GM19239 (cell line): ENCODE measurements around the gene ROBO2.

Source experiments
- DNase-seq: peaks from one replicate; pipeline ENCODE4 v3.0.0; 2011; ENCODE audit warnings: low spot score; ENCODE audit not compliant: insufficient read length
- FAIRE-seq: peaks from 2 replicates; lab custom pipeline; 2011; peaks lifted over from hg19 to GRCh38; lab: Jason Lieb, UNC

The ROBO2 gene

GRCh38 chr3:77605308-77605707 lies 565.4 kb downstream of the ROBO2 start:
- no peak for FAIRE-seq

DNA sequence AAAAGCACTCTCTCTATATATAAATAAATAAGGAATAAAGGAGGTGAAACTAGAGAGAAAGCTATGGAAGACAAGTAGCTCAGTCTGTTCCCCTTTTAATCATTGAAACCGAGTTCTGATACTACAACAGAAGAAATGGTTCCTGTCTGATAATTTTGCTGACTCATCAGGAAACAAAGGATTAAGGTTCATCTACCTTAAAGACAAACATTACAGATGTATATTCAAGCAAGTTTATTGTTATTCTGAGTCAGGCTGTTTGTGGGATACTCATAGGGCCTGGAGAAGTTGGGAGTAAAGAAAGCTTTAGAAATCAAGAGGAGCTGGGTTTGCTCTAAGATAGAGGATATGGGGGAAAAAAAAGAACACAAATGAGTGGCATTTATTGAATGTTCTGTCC lies 566.0 kb downstream of the ROBO2 start:
- FAIRE-seq, result no peak
- no peak for DNase-seq

More at GRCh38 chr3:77605308-77605707, 565.4 kb downstream of the ROBO2 start:
- DNase-seq, result no peak

- FAIRE-seq, result no peak
- no peak for DNase-seq
Observed at GRCh38 chr3:77606372-77606771, 566.5 kb downstream of the ROBO2 start.

DNA sequence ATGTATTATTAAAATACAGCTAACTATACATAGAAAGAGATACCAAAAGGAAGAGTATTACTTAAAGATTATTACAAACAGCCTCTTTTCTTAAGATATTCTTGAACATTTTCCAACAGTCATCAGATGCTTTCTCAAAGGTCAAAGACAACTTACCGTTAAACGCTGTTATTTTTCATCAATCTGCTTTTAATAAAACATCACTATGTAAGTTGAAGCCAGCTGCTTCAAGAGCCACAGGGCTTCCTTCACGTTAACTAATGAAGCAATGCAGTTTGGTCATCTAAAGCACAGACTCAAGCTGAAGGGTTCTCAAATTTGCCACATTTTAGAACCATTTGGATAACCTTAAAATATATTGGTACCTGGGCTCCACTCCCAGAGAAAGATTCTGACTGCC lies 578.8 kb downstream of the ROBO2 start:
- FAIRE-seq (no peak), DNase-seq (no peak)

GRCh38 chr3:77620009-77620408 lies 580.1 kb downstream of the ROBO2 start:
- FAIRE-seq, result no peak
- no peak for DNase-seq

GRCh38 chr3:77623500-77623899 lies 583.6 kb downstream of the ROBO2 start:
- FAIRE-seq (no peak), DNase-seq (no peak)

DNA sequence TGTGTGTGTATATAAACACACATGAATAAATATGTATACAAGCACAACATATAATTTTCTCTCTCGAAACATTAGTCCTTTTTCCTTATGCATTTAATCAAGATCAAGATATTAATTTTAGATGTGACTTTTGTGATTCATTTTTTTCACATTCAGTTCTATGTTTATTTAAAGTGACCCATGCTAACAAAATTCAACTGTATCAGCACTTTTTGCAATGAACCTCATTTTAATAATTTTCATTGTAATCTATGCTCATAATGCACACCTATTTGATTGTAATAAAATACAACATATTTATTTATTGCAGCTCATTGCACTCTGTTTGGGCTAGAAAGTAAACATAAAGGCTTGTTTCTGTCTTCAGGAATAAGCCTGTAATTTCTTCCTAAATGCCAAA lies 586.3 kb downstream of the ROBO2 start:
- DNase-seq (no peak), FAIRE-seq (no peak)

DNA sequence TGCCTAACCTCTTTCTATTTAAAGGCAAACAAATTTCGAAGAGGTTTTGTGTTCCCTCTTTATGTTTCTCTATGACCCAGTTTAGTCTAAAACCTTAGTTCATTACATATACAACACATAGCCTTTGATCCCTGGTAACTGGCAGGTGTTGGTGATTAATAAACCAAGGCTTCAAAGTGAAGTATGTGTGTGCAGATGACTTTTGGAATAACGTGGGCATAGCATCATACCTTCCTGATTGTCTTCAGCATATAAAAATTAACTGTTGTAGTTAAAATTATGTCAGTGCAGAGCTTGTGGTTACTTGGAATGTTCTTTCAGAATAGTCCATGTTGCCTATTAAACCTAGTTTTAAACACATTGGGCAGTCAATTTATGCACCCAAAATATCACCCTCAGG lies 608.3 kb downstream of the ROBO2 start:
- DNase-seq (no peak), FAIRE-seq (no peak)

- FAIRE-seq (no peak), DNase-seq (no peak)
Observed at GRCh38 chr3:77648664-77649063, 608.8 kb downstream of the ROBO2 start.

- DNase-seq (no peak), FAIRE-seq (no peak)
Observed at GRCh38 chr3:77652624-77653023, 612.7 kb downstream of the ROBO2 start.

- FAIRE-seq (no peak), DNase-seq (no peak)
Observed at GRCh38 chr3:77655396-77655795, 615.5 kb downstream of the ROBO2 start.

- no peak for DNase-seq
- no peak for FAIRE-seq
Observed at GRCh38 chr3:77660718-77661117, 620.8 kb downstream of the ROBO2 start.

DNA sequence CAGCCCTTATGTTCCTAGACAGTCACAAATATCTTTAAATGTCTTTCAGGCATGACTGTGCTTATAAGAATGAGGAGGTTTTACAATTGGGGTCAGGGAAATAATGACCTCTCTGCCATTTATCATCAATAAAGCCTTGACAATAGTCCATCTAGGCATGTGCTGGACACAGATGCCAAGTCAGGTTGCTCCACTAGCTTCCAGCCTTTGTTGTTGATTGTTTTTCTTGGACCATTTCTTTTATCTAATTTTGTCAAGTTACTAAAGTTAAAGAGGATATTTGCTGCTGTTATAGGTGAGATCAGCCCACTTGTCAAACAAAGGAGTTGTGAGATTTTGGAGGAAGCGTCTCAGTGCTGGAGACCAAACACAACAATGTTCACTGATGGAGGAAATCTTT lies 628.0 kb downstream of the ROBO2 start:
- no peak for FAIRE-seq
- no peak for DNase-seq

DNA sequence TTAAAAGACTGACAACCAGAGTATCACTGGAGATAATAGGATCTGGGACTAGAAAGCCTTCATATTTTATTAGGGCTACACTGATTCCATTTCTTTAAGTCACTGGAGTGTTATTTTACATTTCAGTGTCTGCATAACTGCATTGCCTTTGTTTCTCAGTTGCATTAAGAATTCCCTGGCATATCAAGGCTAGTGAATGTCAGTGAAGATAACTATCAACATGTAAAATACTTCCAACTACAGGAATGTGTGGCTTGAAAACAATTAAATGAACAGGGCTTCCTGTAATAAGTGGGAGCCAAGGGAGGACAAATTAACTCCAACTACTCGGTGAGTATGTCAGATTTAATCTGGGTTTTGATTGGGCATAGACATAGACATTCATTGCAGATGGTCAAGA lies 628.5 kb downstream of the ROBO2 start:
- DNase-seq, result no peak
- no peak for FAIRE-seq

DNA sequence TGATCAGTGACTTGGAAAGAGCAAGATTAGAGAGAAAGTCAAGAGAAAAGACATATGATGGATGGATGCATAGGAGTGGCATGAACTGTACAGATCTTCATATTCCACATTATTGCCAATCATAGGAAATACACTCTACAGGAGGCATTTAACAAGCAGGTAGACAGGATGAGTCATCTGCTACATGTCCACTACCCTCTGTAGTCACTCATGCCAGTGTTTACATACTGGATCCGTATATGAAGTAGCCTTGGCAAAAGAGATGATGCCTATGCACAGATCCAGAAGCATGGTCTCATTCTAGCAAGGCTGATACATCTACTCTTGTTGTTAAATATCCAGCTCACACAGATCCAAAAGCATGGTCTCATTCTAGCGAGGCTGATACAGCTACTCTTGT lies 632.1 kb downstream of the ROBO2 start:
- FAIRE-seq (no peak), DNase-seq (no peak)

- DNase-seq, result no peak
- no peak for FAIRE-seq
Observed at GRCh38 chr3:77682162-77682561, 642.3 kb downstream of the ROBO2 start.

GRCh38 chr3:77684115-77684514 lies 644.2 kb downstream of the ROBO2 start:
- no peak for DNase-seq
- FAIRE-seq, result no peak

DNA sequence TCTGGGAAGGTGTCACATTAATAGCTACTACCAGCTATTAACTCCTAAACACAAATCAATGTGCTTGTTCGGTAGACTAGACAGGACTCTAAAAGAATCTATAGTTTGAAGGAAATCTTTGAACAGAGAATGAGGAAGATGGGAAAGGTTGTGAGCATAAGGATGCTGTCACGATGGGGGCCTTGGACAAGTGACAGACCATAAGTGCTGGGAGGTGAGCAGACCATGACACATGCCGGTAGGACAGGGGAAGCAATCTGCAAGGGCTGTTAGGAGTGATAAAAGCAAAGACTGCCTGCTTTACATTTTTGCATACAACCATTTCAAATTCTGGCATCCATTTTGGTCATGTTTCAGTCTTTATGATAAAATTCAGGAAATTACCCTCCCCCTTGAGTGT lies 645.8 kb downstream of the ROBO2 start:
- DNase-seq (no peak), FAIRE-seq (no peak)

DNA sequence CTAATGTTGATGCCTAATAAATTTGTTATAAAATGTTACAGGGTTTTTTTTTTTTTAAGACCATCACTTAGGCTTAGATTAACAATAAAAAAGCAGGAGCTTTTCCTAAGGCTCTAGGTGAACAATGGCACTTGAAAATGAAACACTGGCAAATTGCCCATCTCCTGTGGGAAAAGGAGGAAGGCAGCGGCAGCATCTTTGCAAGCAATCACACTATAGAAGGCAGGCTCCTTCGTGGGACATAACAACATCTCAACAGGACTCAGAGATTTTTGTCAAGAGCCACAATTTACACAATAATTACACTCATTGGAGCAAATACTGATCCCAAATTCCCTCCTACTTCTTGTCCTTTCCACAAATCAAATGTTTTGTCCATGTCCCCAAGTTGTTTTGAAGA lies 646.7 kb downstream of the ROBO2 start:
- no peak for FAIRE-seq
- no peak for DNase-seq

DNA sequence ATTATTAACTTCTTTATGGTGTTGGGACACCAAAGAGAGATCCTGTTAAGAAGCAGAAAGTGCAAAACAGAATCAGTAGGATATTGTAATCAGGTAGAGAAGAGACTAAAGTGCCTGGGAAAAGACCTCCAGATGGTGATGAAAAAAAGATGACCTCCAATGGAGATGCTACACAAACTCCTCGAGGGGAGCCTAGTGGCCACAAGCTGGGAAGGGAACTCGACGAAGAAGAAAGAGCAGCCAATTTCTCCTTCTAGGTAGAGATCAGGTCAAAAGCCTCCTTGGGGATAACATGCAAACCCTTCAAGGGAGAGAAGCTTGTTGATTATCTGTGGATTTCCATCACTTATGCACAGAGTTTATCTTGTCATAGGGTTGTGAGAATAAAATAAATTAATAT lies 647.6 kb downstream of the ROBO2 start:
- no peak for DNase-seq
- FAIRE-seq, result no peak

GRCh38 chr3:77690284-77690845 lies 650.5 kb downstream of the ROBO2 start:
- no peak for DNase-seq

DNA sequence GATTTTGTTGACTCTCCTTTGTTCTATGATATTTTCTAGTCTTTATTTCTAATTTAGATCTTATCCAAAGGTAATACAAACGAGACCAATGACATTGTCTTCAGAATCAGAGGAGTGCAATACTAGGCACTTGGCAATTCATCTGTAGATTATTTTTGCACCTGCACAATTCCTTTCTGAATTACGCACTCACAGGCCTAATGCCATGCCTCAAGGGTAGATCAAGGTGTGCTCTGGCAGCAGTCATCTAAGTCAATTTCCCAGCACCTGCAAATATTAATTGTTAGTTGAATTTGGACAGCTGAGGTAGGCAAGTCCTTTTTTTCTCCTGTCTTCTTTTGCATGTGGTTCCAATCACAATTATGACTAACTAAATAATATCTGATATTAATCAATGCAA lies 653.2 kb downstream of the ROBO2 start:
- no peak for DNase-seq
- FAIRE-seq, result no peak

More at GRCh38 chr3:77690284-77690845, 650.5 kb downstream of the ROBO2 start:
- no peak for FAIRE-seq
